GM18508 (cell line): ENCODE measurements around the gene FBN3.
"Not testable (repeated sequence)": the region's sequence is repeated elsewhere in the genome, so short reads cannot be mapped to it uniquely, and the experiment has no call there.

ENCODE experiments used
- ATAC-seq: cut with Tn5 transposase; IDR thresholded peaks from one replicate; pipeline ENCODE4 v1.9.1; 2021; ENCODE audit warnings: moderate number of reproducible peaks; ENCODE audit not compliant: insufficient read depth, unreplicated experiment

The FBN3 gene

GRCh38 chr19:8149261-8150094 is at the start of gene FBN3:
TSS of gene FBN3 (minus strand) at chr19:8149592. CDS start at chr19:8147480, 2,112 bp downstream.
- no peak for ATAC-seq

GRCh38 chr19:8196271-8196927 is 47.0 kb upstream of the FBN3 start:
- no peak for ATAC-seq

GRCh38 chr19:8194528-8195267 is 45.3 kb upstream of the FBN3 start:
- ATAC-seq = no peak

- ATAC-seq = no peak
Measured at GRCh38 chr19:8192221-8192820, 42.9 kb upstream of the FBN3 start.

GRCh38 chr19:8185343-8186068 is 36.1 kb upstream of the FBN3 start:
- ATAC-seq = no peak

- ATAC-seq = no peak
Measured at GRCh38 chr19:8184274-8184673, 34.9 kb upstream of the FBN3 start.

GRCh38 chr19:8180018-8180417 is 30.6 kb upstream of the FBN3 start:
- ATAC-seq = no peak

- no peak for ATAC-seq
Measured at GRCh38 chr19:8174706-8175105, 25.3 kb upstream of the FBN3 start.

GRCh38 chr19:8168537-8168936 is 19.1 kb upstream of the FBN3 start:
- ATAC-seq = no peak

GRCh38 chr19:8167985-8168384 is 18.6 kb upstream of the FBN3 start:
- ATAC-seq = no peak

- no peak for ATAC-seq
Measured at GRCh38 chr19:8163759-8164158, 14.4 kb upstream of the FBN3 start.

- ATAC-seq = no peak
Measured at GRCh38 chr19:8161135-8161646, 11.8 kb upstream of the FBN3 start.

GRCh38 chr19:8159322-8159721 is 9.9 kb upstream of the FBN3 start:
- not testable (repeated sequence) for ATAC-seq

GRCh38 chr19:8158411-8159074 is 9.2 kb upstream of the FBN3 start:
- ATAC-seq = no peak

GRCh38 chr19:8155318-8155717 is 5.9 kb upstream of the FBN3 start:
- no peak for ATAC-seq

- not testable (repeated sequence) for ATAC-seq
Measured at GRCh38 chr19:8154014-8154413, 4.6 kb upstream of the FBN3 start.

- no peak for ATAC-seq
Measured at GRCh38 chr19:8151767-8152035, 2.3 kb upstream of the FBN3 start.

GRCh38 chr19:8150998-8151766 is 1.8 kb upstream of the FBN3 start:
- no peak for ATAC-seq
